Mesenchymal stem cell (in vitro differentiated cells and primary cell): Measurements from ENCODE around the gene SH3RF1.

Experiments used
- DNase-seq: peaks from one replicate; pipeline ENCODE4 v3.0.0-alpha.2; 2013
- H2AFZ ChIP-seq: one replicate; pipeline ENCODE4 v1.6.1; 2013; ENCODE audit warnings: low read depth, mild to moderate bottlenecking, control low read depth, inconsistent platforms, low read length, moderate library complexity
- H2AK5ac ChIP-seq: 2 replicates; pipeline ENCODE4 v1.6.1; 2013; ENCODE audit warnings: low read length, moderate library complexity, mild to moderate bottlenecking, inconsistent platforms; ENCODE audit not compliant: severe bottlenecking
- H2BK120ac ChIP-seq: one replicate; pipeline ENCODE4 v1.6.1; 2013; ENCODE audit warnings: low read depth, mild to moderate bottlenecking, inconsistent platforms, low read length, moderate library complexity
- H2BK12ac ChIP-seq, 2 experiments: one replicate each; pipeline ENCODE4 v1.6.1; 2013; ENCODE audit warnings: inconsistent platforms in 2 of 2, low read length in 2 of 2, mild to moderate bottlenecking in 2 of 2, moderate library complexity in 2 of 2, control low read depth in 1 of 2
- H2BK15ac ChIP-seq: one replicate; pipeline ENCODE4 v1.6.1; 2013; ENCODE audit warnings: mild to moderate bottlenecking, low read depth, inconsistent platforms; ENCODE audit not compliant: poor library complexity, severe bottlenecking
- H2BK5ac ChIP-seq: 2 replicates; pipeline ENCODE4 v1.6.1; 2013; ENCODE audit warnings: low read depth, mild to moderate bottlenecking, low read length, control low read depth, inconsistent platforms; ENCODE audit not compliant: poor library complexity, severe bottlenecking
- H3K14ac ChIP-seq, 2 experiments: one replicate each; pipeline ENCODE4 v1.6.1; 2013; ENCODE audit warnings: inconsistent platforms in 2 of 2, low read length in 2 of 2, control low read depth in 1 of 2, mild to moderate bottlenecking in 1 of 2, moderate library complexity in 1 of 2
- H3K18ac ChIP-seq, 2 experiments: one replicate each; pipeline ENCODE4 v1.6.1; 2013; ENCODE audit warnings: inconsistent platforms in 2 of 2, low read length in 2 of 2, control low read depth in 1 of 2, low read depth in 1 of 2, mild to moderate bottlenecking in 1 of 2
- H3K23ac ChIP-seq, 2 experiments: one replicate each; pipeline ENCODE4 v1.6.1; 2013; ENCODE audit warnings: inconsistent platforms in 2 of 2, low read length in 2 of 2, mild to moderate bottlenecking in 2 of 2, moderate library complexity in 2 of 2, control low read depth in 1 of 2
- H3K27ac ChIP-seq: 2 replicates; pipeline ENCODE4 v1.5.1; 2013; ENCODE audit warnings: mild to moderate bottlenecking, moderate library complexity, low read length, control low read depth, inconsistent platforms; ENCODE audit not compliant: poor library complexity, severe bottlenecking
- H3K27me3 ChIP-seq, 2 experiments: 2 replicates each; pipeline versions ENCODE4 v1.6.1 to v1.7.0; 2013; ENCODE audit warnings: low read length in 2 of 2, mild to moderate bottlenecking in 2 of 2, moderate library complexity in 2 of 2, control low read depth in 1 of 2, inconsistent platforms in 1 of 2; ENCODE audit not compliant: control insufficient read depth in 1 of 2, insufficient read depth in 1 of 2
- H3K36me3 ChIP-seq, 2 experiments: 2 replicates each; pipeline versions ENCODE4 v1.6.1 to v1.7.0; 2013; ENCODE audit warnings: low read length in 2 of 2, control low read depth in 1 of 2, inconsistent platforms in 1 of 2, low read depth in 1 of 2, mild to moderate bottlenecking in 1 of 2; ENCODE audit not compliant: insufficient read depth in 2 of 2, control insufficient read depth in 1 of 2
- H3K4ac ChIP-seq, 2 experiments: one replicate each; pipeline ENCODE4 v1.6.1; 2013; ENCODE audit warnings: inconsistent platforms in 2 of 2, low read length in 2 of 2, mild to moderate bottlenecking in 2 of 2, moderate library complexity in 2 of 2, control low read depth in 1 of 2, low read depth in 1 of 2
- H3K4me1 ChIP-seq: 2 replicates; pipeline ENCODE4 v1.6.1; 2013; ENCODE audit warnings: low read depth, low read length, control low read depth; ENCODE audit not compliant: control insufficient read depth, insufficient read depth
- H3K4me2 ChIP-seq: 2 replicates; pipeline ENCODE4 v1.6.1; 2013; ENCODE audit warnings: low read length, mild to moderate bottlenecking, inconsistent platforms; ENCODE audit not compliant: poor library complexity, severe bottlenecking
- H3K4me3 ChIP-seq, 2 experiments: 2 replicates each; pipeline versions ENCODE4 v1.5.1 to v1.7.0; 2013; ENCODE audit warnings: low read length in 2 of 2, mild to moderate bottlenecking in 2 of 2, control low read depth in 1 of 2, low read depth in 1 of 2; ENCODE audit not compliant: insufficient read depth in 1 of 2
- H3K79me1 ChIP-seq: replicated peaks from 2 replicates; pipeline ENCODE4 v1.6.1; 2013; ENCODE audit warnings: mild to moderate bottlenecking, control low read depth, low read length, inconsistent platforms; ENCODE audit not compliant: poor library complexity, severe bottlenecking
- H3K9ac ChIP-seq: 2 replicates; pipeline ENCODE4 v1.7.0; 2013; ENCODE audit warnings: mild to moderate bottlenecking, low read length, moderate library complexity
- H3K9me3 ChIP-seq: 2 replicates; pipeline ENCODE4 v1.7.0; 2013; ENCODE audit warnings: mild to moderate bottlenecking, low read length; ENCODE audit not compliant: control insufficient read depth
- H4K8ac ChIP-seq: one replicate; pipeline ENCODE4 v1.6.1; 2013; ENCODE audit warnings: inconsistent platforms, mild to moderate bottlenecking, low read length, moderate library complexity
- H4K91ac ChIP-seq: one replicate; pipeline ENCODE4 v1.6.1; 2013; ENCODE audit warnings: mild to moderate bottlenecking, low read length, inconsistent platforms
- WGBS: methylation state at CpG from one replicate; pipeline ENCODE4 v1.1.7; 2013; ENCODE audit warnings: mixed read lengths; 5-methylcytosine and 5-hydroxymethylcytosine counted together

Gene SH3RF1

DNA sequence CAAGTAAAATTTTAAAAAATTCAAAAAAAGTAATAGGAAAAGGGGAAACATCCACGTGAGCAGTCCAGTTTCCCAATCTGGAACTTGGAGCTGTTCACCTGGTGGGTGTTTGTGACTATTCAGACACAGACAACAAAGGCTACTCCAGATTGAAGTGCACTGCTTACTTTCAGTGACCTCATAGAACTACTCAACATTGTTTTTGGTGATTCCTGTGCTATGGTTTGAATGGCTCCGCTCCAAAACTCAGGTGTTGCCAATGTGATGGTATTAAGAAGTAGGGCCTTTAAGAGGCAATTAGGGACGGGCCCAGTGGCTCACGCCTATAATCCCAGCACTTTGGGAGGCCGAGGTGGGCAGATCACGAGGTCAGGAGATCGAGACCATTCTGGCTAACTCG, 22.1 kb downstream of the SH3RF1 start:
- WGBS, result 100% methylated on average over 8 of the region's 8 CpGs
- Histone ChIP-seq H2BK5ac (no peak overlapping the region), H3K4ac (no peak overlapping the region), H3K23ac (no peak overlapping the region), H3K9me3 (no peaks in the 10 kb centered on the region), H3K4me1 (peaks cover 2% of the 10 kb centered on the region), H2BK15ac (no peak overlapping the region), H2BK12ac (no peak overlapping the region), H3K9ac (no peak overlapping the region), H3K36me3 (peaks cover 0 to 15% of the 10 kb centered on the region in 2 experiments), H4K91ac (no peak overlapping the region), H4K8ac (no peak overlapping the region), H3K27me3 (no peaks in the 10 kb centered on the region), H3K27ac (peak overlapping the region; percentile 59), H3K4me3 (no peak overlapping the region), H2BK120ac (no peak overlapping the region), H2AFZ (no peak overlapping the region), H3K18ac (no peak overlapping the region), H3K14ac (no peak overlapping the region), H2AK5ac (peak overlapping the region; percentile 91), H3K79me1 (no peaks in the 10 kb centered on the region), H3K4me2 (no peak overlapping the region)
- DNase-seq, result no peak

DNA sequence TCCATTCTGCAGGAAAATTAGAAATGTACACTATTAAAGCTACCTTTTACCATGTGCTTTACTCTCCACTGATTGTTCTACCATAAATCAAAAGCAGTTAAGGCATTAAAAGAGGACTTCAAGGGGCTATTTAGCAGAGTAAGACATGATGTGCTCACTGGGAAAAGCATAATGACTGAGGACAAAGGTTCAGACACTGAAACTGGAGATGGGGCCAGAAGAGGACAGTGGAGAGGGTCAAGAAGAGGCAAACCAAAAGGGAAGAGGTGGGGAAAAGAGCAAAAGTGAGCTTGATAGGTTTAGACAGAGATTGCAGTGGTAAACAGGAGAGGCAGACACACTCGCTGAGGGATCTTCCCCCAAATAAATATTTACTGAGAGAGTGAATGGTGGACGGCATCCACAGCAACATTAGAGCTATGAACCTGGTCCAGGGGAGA, 23.8 kb downstream of the SH3RF1 start:
- 74% methylated on average over 2 of the region's 2 CpGs for WGBS
- no peak overlapping the region for H2BK12ac ChIP-seq
- no peak overlapping the region for H2BK15ac ChIP-seq
- H3K4me1 ChIP-seq, result peaks cover 5% of the 10 kb centered on the region
- no peak overlapping the region for H3K9ac ChIP-seq
- H3K18ac ChIP-seq, result peak overlapping the region; percentile 19 to 30
- H3K36me3 ChIP-seq, result peaks cover 0 to 15% of the 10 kb centered on the region in 2 experiments
- H2AFZ ChIP-seq, result no peak overlapping the region
- H3K14ac ChIP-seq, result no peak overlapping the region
- H3K4me2 ChIP-seq, result no peak overlapping the region
- H3K79me1 ChIP-seq, result no peaks in the 10 kb centered on the region
- H3K9me3 ChIP-seq, result no peaks in the 10 kb centered on the region
- no peak overlapping the region for H3K23ac ChIP-seq
- H3K27me3 ChIP-seq, result no peaks in the 10 kb centered on the region
- no peak overlapping the region for H2BK5ac ChIP-seq
- H4K91ac ChIP-seq, result no peak overlapping the region
- no peak for DNase-seq
- H2AK5ac ChIP-seq, result peak overlapping the region; percentile 53
- peak overlapping the region in 1 of 2 experiments; percentile 67 for H3K4ac ChIP-seq
- no peak overlapping the region for H3K27ac ChIP-seq
- no peak overlapping the region for H2BK120ac ChIP-seq
- H4K8ac ChIP-seq, result no peak overlapping the region
- H3K4me3 ChIP-seq, result no peak overlapping the region

DNA sequence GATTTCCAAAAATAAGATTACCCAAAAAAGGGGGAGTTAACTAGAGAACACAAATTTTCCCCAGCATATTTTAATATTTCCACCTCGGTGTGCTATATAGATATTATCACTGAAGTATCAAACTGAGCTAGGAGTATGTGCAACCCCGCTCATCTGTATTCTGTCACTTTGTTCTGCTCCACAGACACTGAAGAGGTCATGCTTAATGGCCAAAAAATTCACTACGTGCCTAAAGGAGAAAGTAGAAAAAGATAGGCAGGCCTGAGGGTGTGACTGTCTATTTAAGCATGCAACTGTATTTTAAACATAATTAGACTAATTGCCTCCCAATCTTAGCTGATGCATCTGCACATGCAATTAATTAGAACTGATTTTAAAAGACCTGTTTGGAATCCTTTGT, 24.5 kb downstream of the SH3RF1 start:
- Histone ChIP-seq H2BK12ac (no peak overlapping the region), H3K36me3 (peaks cover 0 to 11% of the 10 kb centered on the region in 2 experiments), H3K27ac (no peak overlapping the region), H2BK120ac (no peak overlapping the region), H3K14ac (no peak overlapping the region), H2BK15ac (no peak overlapping the region), H3K9me3 (no peaks in the 10 kb centered on the region), H2AK5ac (no peak overlapping the region), H3K27me3 (no peaks in the 10 kb centered on the region), H3K23ac (no peak overlapping the region), H3K9ac (no peak overlapping the region), H3K4ac (no peak overlapping the region), H3K79me1 (peaks cover 2% of the 10 kb centered on the region), H2AFZ (no peak overlapping the region), H3K18ac (no peak overlapping the region), H3K4me2 (no peak overlapping the region), H3K4me3 (no peak overlapping the region), H3K4me1 (peaks cover 6% of the 10 kb centered on the region), H4K91ac (no peak overlapping the region), H4K8ac (no peak overlapping the region), H2BK5ac (no peak overlapping the region)
- DNase-seq, result no peak
- WGBS, result 100% methylated on average over 1 of the region's 3 CpGs

DNA sequence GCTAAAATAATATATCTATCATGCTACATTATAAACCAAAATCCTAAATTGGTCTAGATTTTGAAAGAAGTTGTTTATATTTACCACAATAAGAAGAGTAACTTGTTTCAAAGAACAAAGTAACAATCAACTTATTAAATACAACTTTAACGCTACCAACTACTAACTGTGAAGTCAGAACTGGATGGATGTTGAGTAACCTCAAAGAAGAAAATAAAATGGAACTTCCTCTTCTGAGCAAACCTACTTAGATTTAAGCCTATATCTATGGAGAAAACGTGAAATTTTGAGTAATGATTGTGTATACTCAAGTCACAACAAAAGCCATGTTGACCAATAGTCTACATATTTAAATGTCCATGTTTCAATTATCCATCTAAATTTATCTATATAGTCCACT, 25.7 kb downstream of the SH3RF1 start:
- H2BK15ac ChIP-seq, result no peak overlapping the region
- no peak overlapping the region for H3K23ac ChIP-seq
- H2AK5ac ChIP-seq, result no peak overlapping the region
- no peak overlapping the region for H2BK5ac ChIP-seq
- no peak overlapping the region for H3K4me2 ChIP-seq
- H2BK12ac ChIP-seq, result no peak overlapping the region
- no peaks in the 10 kb centered on the region for H3K9me3 ChIP-seq
- peaks cover 7% of the 10 kb centered on the region for H3K4me1 ChIP-seq
- H4K91ac ChIP-seq, result no peak overlapping the region
- no peak overlapping the region for H3K4me3 ChIP-seq
- no peak overlapping the region for H2AFZ ChIP-seq
- no peak overlapping the region for H3K14ac ChIP-seq
- H3K36me3 ChIP-seq, result peaks cover 0 to 10% of the 10 kb centered on the region in 2 experiments
- no peak overlapping the region for H2BK120ac ChIP-seq
- H3K27ac ChIP-seq, result no peak overlapping the region
- H3K79me1 ChIP-seq, result peaks cover 3% of the 10 kb centered on the region
- no peak overlapping the region for H4K8ac ChIP-seq
- no peak for DNase-seq
- no peak overlapping the region for H3K4ac ChIP-seq
- no peak overlapping the region for H3K18ac ChIP-seq
- H3K27me3 ChIP-seq, result no peaks in the 10 kb centered on the region
- no peak overlapping the region for H3K9ac ChIP-seq
- no CpG with 5 or more reads among the region's 2 CpGs for WGBS
